Lung (tissue), 12 donors: Measurements from ENCODE around the gene CHL1. TPM values are rescaled to one million over a fixed set of nuclear protein-coding genes. Genes with fewer than 3 reads are reported as not detected.
A peak's percentile ranks its signal among the peaks of the same experiment; 100 is the strongest.

Experiments
- ATAC-seq: fragments of 200-7000 bp; cut with Tn5 transposase; one replicate; pipeline ENCODE4 v1.9.1; 2020; ENCODE audit warnings: moderate number of reproducible peaks; ENCODE audit not compliant: insufficient read depth, low FRiP score
- DNase-seq, 3 donors: peaks; one replicate each; pipeline ENCODE4 v3.0.0-alpha.2; 2013 to 2017
- H3K27ac ChIP-seq, 2 donors: one replicate each; pipeline ENCODE4 v1.5.1; 2013; ENCODE audit warnings: mild to moderate bottlenecking in 2 of 2, moderate library complexity in 2 of 2, control low read depth in 1 of 2, inconsistent platforms in 1 of 2, low read depth in 1 of 2, low read length in 1 of 2
- H3K27me3 ChIP-seq, 3 donors: one replicate each; pipeline ENCODE4 v1.5.1; 2013; ENCODE audit warnings: low read length in 2 of 3; ENCODE audit not compliant: control insufficient read depth in 3 of 3, insufficient read depth in 3 of 3
- H3K36me3 ChIP-seq, 4 donors: one replicate each; pipeline ENCODE4 v1.5.1; 2013; ENCODE audit warnings: low read length in 4 of 4, mild to moderate bottlenecking in 1 of 4, moderate library complexity in 1 of 4; ENCODE audit not compliant: control insufficient read depth in 4 of 4, insufficient read depth in 4 of 4
- H3K4me1 ChIP-seq, 5 donors: one replicate each; pipeline ENCODE4 v1.5.1; 2013; ENCODE audit warnings: low read length in 5 of 5, mild to moderate bottlenecking in 2 of 5, moderate library complexity in 1 of 5; ENCODE audit not compliant: control insufficient read depth in 5 of 5, insufficient read depth in 5 of 5
- H3K4me3 ChIP-seq: one replicate; pipeline ENCODE4 v1.5.1; 2013; ENCODE audit warnings: mild to moderate bottlenecking, control low read depth, moderate library complexity
- H3K9ac ChIP-seq, 2 donors: one replicate each; pipeline ENCODE4 v1.5.1; 2013; ENCODE audit warnings: low read length in 2 of 2, control low read depth in 1 of 2; ENCODE audit not compliant: insufficient read depth in 1 of 2
- H3K9me3 ChIP-seq, 4 donors: one replicate each; pipeline ENCODE4 v1.5.1; 2013; ENCODE audit warnings: low read length in 3 of 4, mild to moderate bottlenecking in 1 of 4, moderate library complexity in 1 of 4; ENCODE audit not compliant: control insufficient read depth in 4 of 4, insufficient read depth in 3 of 4
- CTCF ChIP-seq: IDR thresholded peaks from 2 replicates; pipeline ENCODE4 v1.5.1; 2012; ENCODE audit warnings: mild to moderate bottlenecking; ENCODE audit errors: control extremely low read depth, extremely low read depth
- WGBS, 2 donors: extraction: QIAGEN DNeasy Blood & Tissue Kit; methylation state at CpG; one replicate each; pipeline ENCODE4 v1.1.7; 2013; 5-methylcytosine and 5-hydroxymethylcytosine counted together
- polyA plus RNA-seq, 2 donors: library from polyadenylated mRNA; stranded (reverse); fragments of 200-250 nt; gene quantifications; one replicate each; pipeline ENCODE4 v1.2.1, GENCODE V29; 2013
- total RNA-seq, 2 donors: library from RNA; depleted of rRNA in 1 of 2; stranded (reverse); fragments of >200 nt in 1 of 2; gene quantifications; one replicate each; pipeline ENCODE4 v1.2.1, GENCODE V29; 2014 to 2021
- donor health status: control.
- donor health status: control.
- donor health status: Bipolar disorder and iron deficiency.
- donor health status: healthy.
- donor health status: DM: yes; HTN: yes; CAD: no.

The CHL1 gene
- total and polyA plus RNA-seq, 4 donors: 1.1 to 11.5 (median 8.1) TPM

- no peaks in the 10 kb centered on the region for H3K9me3 ChIP-seq
- no peak for DNase-seq
- no peaks in the 10 kb centered on the region for H3K27me3 ChIP-seq
- 67 to 80% methylated on average over 2 of the region's 2 CpGs for WGBS, 2 donors
- no peaks in the 10 kb centered on the region for H3K36me3 ChIP-seq
- no peak overlapping the region for H3K4me3 ChIP-seq
- no peak for TF ChIP-seq CTCF
- H3K9ac ChIP-seq: no peak overlapping the region
- no peak overlapping the region for H3K27ac ChIP-seq
- H3K4me1 ChIP-seq: no peaks in the 10 kb centered on the region
- ATAC-seq: no peak
Measured at GRCh38 chr3:274927-275326, 78.4 kb downstream of the CHL1 start.

- 12 to 25% methylated on average over 1 of the region's 1 CpG for WGBS, 2 donors
- H3K27ac ChIP-seq: no peak overlapping the region
- no peak for ATAC-seq
Measured at GRCh38 chr3:277873-278272, 81.3 kb downstream of the CHL1 start.

GRCh38 chr3:278300-279064, 81.9 kb downstream of the CHL1 start:
- no peaks in the 10 kb centered on the region for H3K36me3 ChIP-seq
- ATAC-seq (no peak), DNase-seq (no peak)
- H3K4me3 ChIP-seq: no peak overlapping the region
- TF ChIP-seq CTCF: no peak
- no peak overlapping the region for H3K9ac ChIP-seq
- H3K4me1 ChIP-seq: no peaks in the 10 kb centered on the region
- no peaks in the 10 kb centered on the region for H3K27me3 ChIP-seq
- H3K27ac ChIP-seq: no peak overlapping the region
- H3K9me3 ChIP-seq: no peaks in the 10 kb centered on the region
- 84 to 85% methylated on average over 12 of the region's 12 CpGs for whole genome bisulfite sequencing, 2 donors

More at GRCh38 chr3:277873-278272, 81.3 kb downstream of the CHL1 start:
- H3K9ac ChIP-seq: no peak overlapping the region
- no peaks in the 10 kb centered on the region for H3K36me3 ChIP-seq
- no peak overlapping the region for H3K4me3 ChIP-seq
- TF ChIP-seq CTCF: no peak
- no peaks in the 10 kb centered on the region for H3K9me3 ChIP-seq
- H3K4me1 ChIP-seq: no peaks in the 10 kb centered on the region
- DNase-seq: peak in 1 of 3 donors; percentile 44
- H3K27me3 ChIP-seq: no peaks in the 10 kb centered on the region
